HepG2 (cell line): ENCODE data around the gene CCDC97. TPM values are rescaled to one million over a fixed set of nuclear protein-coding genes. Genes with fewer than 3 reads are reported as not detected.

Source experiments
- ARID2 ChIP-seq: sonication (generic); formaldehyde crosslinking; IDR thresholded peaks from 2 replicates; pipeline ENCODE4 v1.8.1; 2022; ENCODE audit warnings: mild to moderate bottlenecking, missing genetic modification reagents, borderline replicate concordance
- DDIT3 ChIP-seq: sonication (generic); formaldehyde crosslinking; IDR thresholded peaks from 2 replicates; pipeline ENCODE4 v1.4.0; 2020; ENCODE audit warnings: mild to moderate bottlenecking, missing genetic modification reagents
- GTF3A ChIP-seq: sonication (generic); formaldehyde crosslinking; conservative IDR thresholded peaks from 2 replicates; pipeline ENCODE4 v1.4.0; 2020; ENCODE audit warnings: mild to moderate bottlenecking, missing genetic modification reagents
- HNF1A ChIP-seq, 2 experiments: sonication (generic) in 1 of 2; formaldehyde crosslinking in 1 of 2; IDR thresholded peaks; 2 replicates each; pipeline versions ENCODE4 v1.4.0 to v1.6.1; 2016 to 2020; ENCODE audit warnings: borderline replicate concordance in 1 of 2, low read depth in 1 of 2, mild to moderate bottlenecking in 1 of 2, missing genetic modification reagents in 1 of 2
- MYNN ChIP-seq: sonication (generic); formaldehyde crosslinking; IDR thresholded peaks from 2 replicates; pipeline ENCODE4 v1.4.0; 2020; ENCODE audit warnings: mild to moderate bottlenecking, low read depth, missing genetic modification reagents
- NFE2 ChIP-seq: sonication (generic); formaldehyde crosslinking; IDR thresholded peaks from 2 replicates; pipeline ENCODE4 v1.4.0; 2020; ENCODE audit warnings: missing genetic modification reagents
- NFKBIZ ChIP-seq: IDR thresholded peaks from 2 replicates; pipeline ENCODE4 v1.6.1; 2018; ENCODE audit warnings: missing genetic modification reagents, missing compliant biosample characterization
- POLR2AphosphoS2 ChIP-seq: IDR thresholded peaks from 2 replicates; pipeline ENCODE4 v1.6.1; 2011; ENCODE audit warnings: low read depth, low read length, improper control_type of control experiment
- RBM39 ChIP-seq: fragments of 200-400 bp; formaldehyde crosslinking; IDR thresholded peaks from one replicate; pipeline ENCODE4 v1.6.1; 2018; ENCODE audit warnings: antibody characterized with exemption, mild to moderate bottlenecking, low read depth, low read length; ENCODE audit not compliant: poor library complexity, severe bottlenecking
- SIN3B ChIP-seq: fragments of 150-350 bp; IDR thresholded peaks from 2 replicates; pipeline ENCODE4 v1.6.1; 2014; ENCODE audit warnings: low read length
- TGIF2 ChIP-seq: IDR thresholded peaks from 2 replicates; pipeline ENCODE4 v1.6.1; 2016; ENCODE audit warnings: control low read depth, missing compliant biosample characterization
- TRIM24 ChIP-seq: sonication (generic); formaldehyde crosslinking; IDR thresholded peaks from 2 replicates; pipeline ENCODE4 v1.8.0; 2022; ENCODE audit warnings: mild to moderate bottlenecking, missing genetic modification reagents
- USF2 ChIP-seq, 2 experiments: sonication (generic) in 1 of 2; formaldehyde crosslinking in 1 of 2; IDR thresholded peaks; 2 replicates each; pipeline versions ENCODE4 v1.5.1 to v1.6.1; 2011 to 2020; ENCODE audit warnings: borderline replicate concordance in 1 of 2, low read depth in 1 of 2, low read length in 1 of 2, mild to moderate bottlenecking in 1 of 2, missing genetic modification reagents in 1 of 2, moderate library complexity in 1 of 2
- YEATS4 ChIP-seq: sonication (generic); formaldehyde crosslinking; IDR thresholded peaks from 2 replicates; pipeline ENCODE4 v1.4.0; 2020; ENCODE audit warnings: missing genetic modification reagents, borderline replicate concordance
- ZBTB7B ChIP-seq: sonication (generic); formaldehyde crosslinking; IDR thresholded peaks from 2 replicates; pipeline ENCODE4 v1.4.0; 2020; ENCODE audit warnings: missing genetic modification reagents
- ZNF3 ChIP-seq: IDR thresholded peaks from 2 replicates; pipeline ENCODE4 v1.7.0; 2017; ENCODE audit warnings: inconsistent platforms
- ZNF468 ChIP-seq: sonication (generic); formaldehyde crosslinking; IDR thresholded peaks from 2 replicates; pipeline ENCODE4 v1.8.0; 2022; ENCODE audit warnings: mild to moderate bottlenecking, moderate library complexity, missing genetic modification reagents
- ZNF501 ChIP-seq: sonication (generic); formaldehyde crosslinking; IDR thresholded peaks from 2 replicates; pipeline ENCODE4 v1.5.1; 2020; ENCODE audit warnings: mild to moderate bottlenecking, moderate library complexity, missing genetic modification reagents
- ZNF546 ChIP-seq: sonication (generic); formaldehyde crosslinking; conservative IDR thresholded peaks from 2 replicates; pipeline ENCODE4 v1.8.1; 2023; ENCODE audit warnings: mild to moderate bottlenecking, missing genetic modification reagents
- ZNF572 ChIP-seq: sonication (generic); formaldehyde crosslinking; IDR thresholded peaks from 2 replicates; pipeline ENCODE4 v1.5.1; 2020; ENCODE audit warnings: mild to moderate bottlenecking, missing genetic modification reagents
- ZNF720 ChIP-seq: sonication (generic); formaldehyde crosslinking; IDR thresholded peaks from 2 replicates; pipeline ENCODE4 v1.4.0; 2020; ENCODE audit warnings: missing genetic modification reagents
- ZNF841 ChIP-seq: sonication (generic); formaldehyde crosslinking; IDR thresholded peaks from 2 replicates; pipeline ENCODE4 v1.8.1; 2023; ENCODE audit warnings: missing genetic modification reagents, borderline replicate concordance
- polyA plus RNA-seq, 8 experiments: library from polyadenylated mRNA; depleted of rRNA in 3 of 8; stranded (reverse) in 7 of 8; unstranded in 1 of 8; fragments of >200 nt; fragmentation: Illumina TruSeq in 4 of 8; extraction: Trizol in 4 of 8; gene quantifications; 2 replicates each; pipeline versions ENCODE4 v1.2.1 to v1.2.3, GENCODE V29; 2011 to 2016; ENCODE audit warnings: low read depth in 4 of 8, missing spikeins in 1 of 8, mixed read lengths in 1 of 8; ENCODE audit not compliant: insufficient read depth in 1 of 8
- total RNA-seq, 5 experiments: library from RNA; depleted of rRNA; stranded (reverse); fragments of >200 nt; fragmentation: Illumina TruSeq; extraction: Trizol; gene quantifications; 2 replicates each; pipeline ENCODE4 v1.2.3, GENCODE V29; 2016; ENCODE audit warnings: low read depth in 1 of 5
- TF ChIP-seq, protein P1 (sequence below): IDR thresholded peaks from 2 replicates; pipeline ENCODE4 v1.6.1; 2016; ENCODE audit warnings: control low read depth

Gene CCDC97
- total and polyA plus RNA-seq, 2 of the 13 experiments (the other 11 are each of a cell fraction or from before 2014, with no cell fraction given), result 6.2 to 7.3 TPM

- TF ChIP-seq ZBTB7B (CRISPR knock-in tag) (peak; percentile 61; the same call in 1 of the 2 replicates), USF2 (IDR thresholded peaks at IDR 0.05; ENCODE audit: low read depth, low read length) (no peak), USF2 (CRISPR knock-in tag; IDR thresholded peaks at IDR 0.05; ENCODE audit: borderline replicate concordance) (no peak), ZNF468 (CRISPR knock-in tag) (no peak), TRIM24 (CRISPR knock-in tag) (no peak), NFE2 (no peak), ARID2 (CRISPR knock-in tag) (no peak), HNF1A (IDR thresholded peaks at IDR 0.05; ENCODE audit: low read depth) (no peak), HNF1A (CRISPR knock-in tag; IDR thresholded peaks at IDR 0.05; ENCODE audit: borderline replicate concordance) (peak; percentile 46; the same call in 1 of the 2 replicates), ZNF720 (no peak), POLR2AphosphoS2 (no peak), ZNF841 (CRISPR knock-in tag) (no peak), DDIT3 (no peak), ZNF3 (no peak), GTF3A (no peak), ZNF546 (CRISPR knock-in tag) (no peak), SIN3B (no peak), RBM39 (no peak), ZNF501 (CRISPR knock-in tag) (no peak), ZNF572 (CRISPR knock-in tag) (no peak), NFKBIZ (no peak), YEATS4 (CRISPR knock-in tag) (0 out of 2 replicates have a peak, but pooled peaks have one; percentile 45), TGIF2 (CRISPR knock-in tag) (0 out of 2 replicates have a peak, but pooled peaks have one; percentile 58), MYNN (no peak)
- TF ChIP-seq, protein P1, sequence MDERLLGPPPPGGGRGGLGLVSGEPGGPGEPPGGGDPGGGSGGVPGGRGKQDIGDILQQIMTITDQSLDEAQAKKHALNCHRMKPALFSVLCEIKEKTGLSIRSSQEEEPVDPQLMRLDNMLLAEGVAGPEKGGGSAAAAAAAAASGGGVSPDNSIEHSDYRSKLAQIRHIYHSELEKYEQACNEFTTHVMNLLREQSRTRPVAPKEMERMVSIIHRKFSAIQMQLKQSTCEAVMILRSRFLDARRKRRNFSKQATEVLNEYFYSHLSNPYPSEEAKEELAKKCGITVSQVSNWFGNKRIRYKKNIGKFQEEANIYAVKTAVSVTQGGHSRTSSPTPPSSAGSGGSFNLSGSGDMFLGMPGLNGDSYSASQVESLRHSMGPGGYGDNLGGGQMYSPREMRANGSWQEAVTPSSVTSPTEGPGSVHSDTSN (CRISPR knock-in tag), result no peak
Measured at GRCh38 chr19:41324921-41325639, 15.1 kb downstream of the CCDC97 start (continued).
